Brain microvascular endothelial cell (primary cell): ENCODE results near the gene CFAP410.
"Not testable (repeated sequence)": the region's sequence is repeated elsewhere in the genome, so short reads cannot be mapped to it uniquely, and the experiment has no call there.

Experiments used
- DNase-seq: peaks from one replicate; pipeline ENCODE4 v3.0.0-alpha.2; 2020
- H3K27ac ChIP-seq: fragments of 250-450 bp; sonication (Bioruptor Pico); 2 replicates; pipeline ENCODE4 v1.5.1; 2020; ENCODE audit warnings: mild to moderate bottlenecking, moderate library complexity
- H3K27me3 ChIP-seq: fragments of 250-450 bp; sonication (Bioruptor Pico); replicated peaks from 2 replicates; pipeline ENCODE4 v1.5.1; 2020; ENCODE audit warnings: mild to moderate bottlenecking
- H3K36me3 ChIP-seq: fragments of 250-450 bp; sonication (Bioruptor Pico); replicated peaks from 2 replicates; pipeline ENCODE4 v1.5.1; 2020; ENCODE audit warnings: mild to moderate bottlenecking
- H3K4me3 ChIP-seq: 2 replicates; pipeline ENCODE4 v1.5.1; 2011; ENCODE audit warnings: low read depth, mild to moderate bottlenecking, control low read depth, low read length, moderate library complexity
- CTCF ChIP-seq: IDR thresholded peaks from 2 replicates; pipeline ENCODE4 v1.5.1; 2011; ENCODE audit warnings: low read depth, mild to moderate bottlenecking, moderate library complexity, low read length, control low read depth, inconsistent platforms; ENCODE audit errors: missing control alignments
- in situ Hi-C: cut with HindIII; loops from 2 replicates; pipeline ENCODE4 v1.10.0; 2017; ENCODE audit warnings: low sequenced_read_pairs, low pct_ligation_motif_present

CFAP410 gene

GRCh38 chr21:44349416-44349846 is 10.2 kb upstream of the CFAP410 start:
- H3K4me3 ChIP-seq: no peak overlapping the region
- no peak for DNase-seq
- peaks cover 31% of the 10 kb centered on the region for H3K27me3 ChIP-seq
- no peaks in the 10 kb centered on the region for H3K36me3 ChIP-seq
- no peak for TF ChIP-seq CTCF
- in situ Hi-C loops: no loop called here
- H3K27ac ChIP-seq: no peak overlapping the region

GRCh38 chr21:44348861-44349260 is 9.7 kb upstream of the CFAP410 start:
- TF ChIP-seq CTCF: no peak
- DNase-seq: no peak
- Histone ChIP-seq H3K27ac (no peak overlapping the region), H3K36me3 (no peaks in the 10 kb centered on the region), H3K27me3 (peaks cover 30% of the 10 kb centered on the region), H3K4me3 (no peak overlapping the region)
- in situ Hi-C loops: no loop called here

DNA sequence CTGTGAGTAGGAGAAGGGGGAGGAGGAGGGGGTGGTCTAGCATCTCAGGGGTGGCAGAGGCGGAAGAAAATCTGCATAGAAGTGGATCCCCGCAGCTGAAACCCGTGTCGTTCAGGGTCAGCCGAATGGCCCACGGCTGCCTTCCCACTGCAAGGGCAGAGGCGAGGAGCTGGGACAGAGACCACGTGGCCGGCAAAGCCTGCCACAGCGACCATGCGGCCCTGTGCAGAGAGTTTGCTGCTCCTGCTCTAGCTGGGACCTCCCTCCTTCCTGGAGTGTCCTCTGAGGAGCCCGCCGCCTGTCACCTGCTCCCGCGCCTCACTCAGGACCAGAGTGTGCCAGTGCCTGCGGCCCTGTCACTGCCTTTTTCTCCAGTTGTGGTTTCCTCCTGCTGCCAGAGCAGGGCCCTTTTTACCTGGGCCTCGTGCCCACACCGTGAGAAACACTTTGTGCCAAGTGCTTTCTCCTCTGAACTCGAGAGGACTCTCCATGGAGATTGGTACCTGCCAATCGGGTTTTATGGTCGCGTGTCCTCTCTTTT is 8.8 kb upstream of the CFAP410 start:
- Histone ChIP-seq H3K4me3 (no peak overlapping the region), H3K27me3 (peaks cover 30% of the 10 kb centered on the region), H3K36me3 (no peaks in the 10 kb centered on the region), H3K27ac (no peak overlapping the region)
- DNase-seq: no peak
- TF ChIP-seq CTCF: no peak
- in situ Hi-C loops: no loop called here

GRCh38 chr21:44345495-44345894 is 6.3 kb upstream of the CFAP410 start:
- Histone ChIP-seq H3K4me3 (no peak overlapping the region), H3K27me3 (peaks cover 17% of the 10 kb centered on the region), H3K27ac (no peak overlapping the region), H3K36me3 (no peaks in the 10 kb centered on the region)
- no peak for TF ChIP-seq CTCF
- DNase-seq: no peak
- in situ Hi-C loops: no loop called here

- no peaks in the 10 kb centered on the region for H3K36me3 ChIP-seq
- H3K27me3 ChIP-seq: peaks cover 13% of the 10 kb centered on the region
- in situ Hi-C loops: no loop called here
- no peak for DNase-seq
- no peak overlapping the region for H3K4me3 ChIP-seq
- TF ChIP-seq CTCF: no peak
- H3K27ac ChIP-seq: no peak overlapping the region
Observed at GRCh38 chr21:44344541-44345183, 5.5 kb upstream of the CFAP410 start.

GRCh38 chr21:44342981-44343380 is 3.8 kb upstream of the CFAP410 start:
- in situ Hi-C loops, DNase-seq, H3K36me3 ChIP-seq, H3K4me3 ChIP-seq, H3K27ac ChIP-seq, H3K27me3 ChIP-seq: not testable (repeated sequence)

DNA sequence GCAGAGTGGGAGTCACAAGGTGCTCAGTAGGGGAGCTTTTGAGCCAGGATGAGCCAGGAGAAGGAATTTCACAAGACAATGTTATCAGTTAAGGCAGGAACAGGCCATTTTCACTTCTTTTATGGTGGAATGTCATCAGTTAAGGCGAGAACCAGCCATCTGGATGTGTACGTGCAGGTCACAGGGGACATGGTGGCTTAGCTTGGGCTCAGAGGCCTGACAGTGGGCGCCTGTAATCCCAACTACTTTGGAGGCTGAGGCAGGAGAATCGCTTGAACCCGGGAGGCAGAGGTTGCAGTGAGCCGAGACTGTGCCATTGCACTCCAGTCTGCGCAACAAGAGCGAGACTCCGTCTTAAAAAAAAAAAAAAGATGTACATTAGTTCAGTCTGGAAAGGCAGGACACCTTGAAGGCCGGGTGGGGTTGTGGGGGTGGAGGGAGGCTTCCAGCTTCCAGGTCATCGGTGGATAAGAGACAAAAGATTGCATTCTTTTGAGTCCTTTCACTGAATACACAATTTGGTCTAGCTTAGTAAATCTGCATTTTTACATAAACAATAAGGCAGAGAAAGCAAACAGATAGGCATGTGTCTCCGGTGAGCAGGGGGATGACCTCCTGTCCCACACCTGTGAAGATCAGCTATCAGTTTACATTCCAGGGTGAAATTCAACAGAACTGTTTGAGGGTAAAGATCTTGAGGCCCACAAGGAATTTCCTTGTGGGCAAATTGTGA is 2.7 kb upstream of the CFAP410 start:
- in situ Hi-C loops, H3K27me3 ChIP-seq, H3K36me3 ChIP-seq, H3K4me3 ChIP-seq, H3K27ac ChIP-seq, DNase-seq: not testable (repeated sequence)
